K562 (cell line): ENCODE measurements around the gene BTBD1.

Experiments used
- ARNT ChIP-seq, 2 experiments: fragments of 450-650 bp; IDR thresholded peaks; 2 replicates each; pipeline ENCODE4 v1.6.1; 2016; ENCODE audit warnings: mild to moderate bottlenecking in 1 of 2
- CBX2 ChIP-seq: fragments of 200-600 bp; sonication (generic); IDR thresholded peaks from one replicate; pipeline ENCODE4 v1.6.1; 2012; ENCODE audit warnings: mild to moderate bottlenecking, low read length, inconsistent platforms; ENCODE audit not compliant: insufficient read depth, poor library complexity, severe bottlenecking
- CCAR2 ChIP-seq: fragments of 200-400 bp; formaldehyde crosslinking; IDR thresholded peaks from 2 replicates; pipeline ENCODE4 v1.6.1; 2017; ENCODE audit warnings: mild to moderate bottlenecking, low read depth, low read length
- EP300 ChIP-seq: IDR thresholded peaks from 2 replicates; pipeline ENCODE4 v1.6.1; 2012; ENCODE audit warnings: low read length, improper control_type of control experiment
- EZH2 ChIP-seq: IDR thresholded peaks from 2 replicates; pipeline ENCODE4 v1.6.1; 2012; ENCODE audit warnings: low read depth, mild to moderate bottlenecking, inconsistent platforms, low read length, borderline replicate concordance
- NFIC ChIP-seq: fragments of 450-650 bp; IDR thresholded peaks from 2 replicates; pipeline ENCODE4 v1.6.1; 2017; ENCODE audit warnings: mild to moderate bottlenecking, inconsistent platforms
- POLR2A ChIP-seq: fragments of 450-650 bp; conservative IDR thresholded peaks from 2 replicates; pipeline ENCODE4 v1.6.1; 2016
- RAD21 ChIP-seq, 2 experiments: fragments of 250-450 bp in 1 of 2; fragments of 450-650 bp in 1 of 2; sonication (Bioruptor Pico) in 1 of 2; formaldehyde crosslinking in 1 of 2; IDR thresholded peaks in 1 of 2; conservative IDR thresholded peaks in 1 of 2; 2 replicates each; pipeline versions ENCODE4 v1.4.0 to v1.8.0; 2020 to 2022; ENCODE audit warnings: mild to moderate bottlenecking in 2 of 2, moderate library complexity in 1 of 2
- ZNF274 ChIP-seq: IDR thresholded peaks from 2 replicates; pipeline ENCODE4 v1.6.1; 2011; ENCODE audit warnings: low read depth, mild to moderate bottlenecking, low read length, moderate library complexity, borderline replicate concordance
- TF ChIP-seq, protein P1 (sequence below): sonication (generic); formaldehyde crosslinking; IDR thresholded peaks from 2 replicates; pipeline ENCODE4 v1.8.1; 2022; ENCODE audit warnings: missing genetic modification reagents

DNA sequence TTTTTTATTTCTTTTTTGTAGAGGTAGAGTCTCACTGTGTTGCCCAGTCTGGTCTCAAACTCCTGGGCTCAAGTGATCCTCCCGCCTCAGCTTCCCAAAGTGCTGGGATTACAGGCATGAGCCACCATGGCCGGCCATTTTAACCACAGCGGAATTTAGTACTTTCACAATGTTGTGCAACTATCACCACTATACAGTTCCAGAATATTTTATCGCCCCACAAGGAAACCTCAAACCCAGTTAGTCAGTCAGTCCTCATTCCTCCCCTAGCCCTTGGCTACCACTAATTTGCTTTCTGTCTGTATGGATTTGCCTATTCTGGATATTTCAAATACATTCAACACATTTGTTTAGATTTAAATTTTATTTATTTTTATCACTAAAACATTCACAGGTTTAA lies 99.0 kb downstream of the BTBD1 start:
- TF ChIP-seq POLR2A (no peak), CBX2 (no peak), NFIC (no peak), EP300 (no peak), CCAR2 (no peak), ZNF274 (no peak), ARNT (IDR thresholded peaks at IDR 0.05) (no peak), EZH2 (no peak), RAD21 (CRISPR knock-in tag; conservative IDR thresholded peaks at IDR 0.05 in 1 of 2, IDR thresholded peaks at IDR 0.05 in 1 of 2) (no peak)
- TF ChIP-seq, protein P1, sequence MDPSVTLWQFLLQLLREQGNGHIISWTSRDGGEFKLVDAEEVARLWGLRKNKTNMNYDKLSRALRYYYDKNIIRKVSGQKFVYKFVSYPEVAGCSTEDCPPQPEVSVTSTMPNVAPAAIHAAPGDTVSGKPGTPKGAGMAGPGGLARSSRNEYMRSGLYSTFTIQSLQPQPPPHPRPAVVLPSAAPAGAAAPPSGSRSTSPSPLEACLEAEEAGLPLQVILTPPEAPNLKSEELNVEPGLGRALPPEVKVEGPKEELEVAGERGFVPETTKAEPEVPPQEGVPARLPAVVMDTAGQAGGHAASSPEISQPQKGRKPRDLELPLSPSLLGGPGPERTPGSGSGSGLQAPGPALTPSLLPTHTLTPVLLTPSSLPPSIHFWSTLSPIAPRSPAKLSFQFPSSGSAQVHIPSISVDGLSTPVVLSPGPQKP (CRISPR knock-in tag): no peak
